ENCODE measurements around the gene PRPS1L1. TPM values are rescaled to one million over a fixed set of nuclear protein-coding genes. Genes with fewer than 3 reads are reported as not detected.

PRPS1L1 gene
- not detected in 3 replicates for polyA plus RNA-seq
- not detected for polyA plus RNA-seq (2011; ENCODE audit: low read depth)
- polyA plus RNA-seq (2011; cell fraction: cytosol; rRNA removed): not detected in 2 replicates
- polyA plus RNA-seq (2011; cell fraction: nucleus; rRNA removed): not detected in 2 replicates
- polyA plus RNA-seq (2012; ENCODE audit: low replicate concordance): not detected in 2 replicates
- polyA minus RNA-seq: not detected in 3 replicates
- polyA minus RNA-seq (2011; cell fraction: cytosol; rRNA and poly(A)+ RNA removed): not detected
- polyA minus RNA-seq (2011; cell fraction: nucleus; rRNA and poly(A)+ RNA removed): not detected in 2 replicates

DNA sequence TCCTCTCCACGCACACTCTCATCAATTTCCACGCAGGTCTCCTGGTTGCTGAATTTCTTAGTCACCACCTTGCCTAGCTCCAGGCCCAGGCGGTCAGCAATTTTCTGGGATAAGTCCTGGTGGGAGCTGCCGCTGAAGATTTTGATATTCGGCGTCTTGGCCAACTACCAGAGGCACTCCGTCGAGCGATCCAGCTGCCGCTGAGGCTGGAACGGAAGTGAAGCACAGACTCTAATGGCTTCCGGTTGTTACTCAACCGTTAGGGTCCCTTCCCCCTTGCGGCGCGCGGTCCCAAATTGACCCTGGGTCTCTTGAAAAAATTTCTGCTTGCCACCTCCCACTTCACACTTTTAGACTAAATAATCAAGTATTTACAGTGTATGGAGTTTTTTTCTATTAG is at the start of gene PRPS1L1:
TSS of gene PRPS1L1 (minus strand) at position 219 of the 400 bp plus-strand sequence.
- Histone ChIP-seq H3K9me3 (ENCODE audit: control insufficient read depth, low read depth, low read length) (no peaks in the 10 kb centered on the region), H3K9ac (ENCODE audit: control insufficient read depth, extremely low read depth, insufficient read depth, low read length) (no peak within 1 kb of the TSS)
- FAIRE-seq: no peak

DNA sequence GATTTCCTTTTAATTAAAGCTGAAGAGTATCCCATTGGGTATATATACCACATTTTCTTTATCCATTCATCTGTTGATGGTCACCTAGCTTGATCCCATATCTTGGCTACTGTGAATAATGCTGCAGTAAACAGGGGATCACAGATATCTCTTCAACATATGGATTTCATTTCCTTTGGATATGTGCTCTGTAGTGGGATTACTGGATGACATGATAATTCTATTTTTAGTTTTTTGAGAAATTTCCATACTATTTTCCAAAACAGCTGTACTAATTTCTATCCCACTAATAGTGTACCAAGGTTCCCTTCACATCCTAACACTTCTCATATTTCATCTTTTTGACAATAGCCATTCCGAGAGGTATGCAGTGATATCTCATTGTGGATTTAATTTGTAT is 48.8 kb upstream of the PRPS1L1 start:
- Histone ChIP-seq H3K4me3 (ENCODE audit: control insufficient read depth in 2 of 3, extremely low read depth in 1 of 3, insufficient read depth in 2 of 3, low read depth in 1 of 3, low read length in 3 of 3) (no peak overlapping the region), H3K9me3 (ENCODE audit: control insufficient read depth, low read depth, low read length) (no peaks in the 10 kb centered on the region), H3K36me3 (ENCODE audit: control insufficient read depth in 2 of 2, extremely low read depth in 1 of 2, insufficient read depth in 2 of 2, low read length in 2 of 2) (no peaks in the 10 kb centered on the region), H4K20me1 (ENCODE audit: control insufficient read depth, extremely low read depth, insufficient read depth, low read length) (no peaks in the 10 kb centered on the region), H3K9ac (ENCODE audit: control insufficient read depth, extremely low read depth, insufficient read depth, low read length) (no peak overlapping the region), H3K27ac (ENCODE audit: control insufficient read depth, insufficient read depth, low read length) (no peak overlapping the region), H3K4me1 (ENCODE audit: control insufficient read depth, extremely low read depth, insufficient read depth, low read length) (no peaks in the 10 kb centered on the region), H3K4me2 (ENCODE audit: control insufficient read depth, extremely low read depth, insufficient read depth, low read depth, low read length) (no peak overlapping the region), H2AFZ (ENCODE audit: control insufficient read depth, low read length) (no peak overlapping the region), H3K79me2 (ENCODE audit: control insufficient read depth, insufficient read depth, low read length) (no peaks in the 10 kb centered on the region), H3K27me3 (ENCODE audit: control insufficient read depth, extremely low read depth, insufficient read depth, low read length) (no peaks in the 10 kb centered on the region), H3K9me1 (ENCODE audit: control insufficient read depth, extremely low read depth, insufficient read depth, low read length) (no peaks in the 10 kb centered on the region)
- DNase-seq (ENCODE audit: low read depth, low spot score) (no peak), FAIRE-seq (no peak)
- dilution Hi-C loops (cut with MboI; ENCODE audit: extremely low pct_ligation_motif_present, low sequenced_read_pairs): no loop called here
- no peak for TF ChIP-seq EZH2 (IDR thresholded peaks at IDR 0.05; ENCODE audit: low read length)
- TF ChIP-seq, protein P1, sequence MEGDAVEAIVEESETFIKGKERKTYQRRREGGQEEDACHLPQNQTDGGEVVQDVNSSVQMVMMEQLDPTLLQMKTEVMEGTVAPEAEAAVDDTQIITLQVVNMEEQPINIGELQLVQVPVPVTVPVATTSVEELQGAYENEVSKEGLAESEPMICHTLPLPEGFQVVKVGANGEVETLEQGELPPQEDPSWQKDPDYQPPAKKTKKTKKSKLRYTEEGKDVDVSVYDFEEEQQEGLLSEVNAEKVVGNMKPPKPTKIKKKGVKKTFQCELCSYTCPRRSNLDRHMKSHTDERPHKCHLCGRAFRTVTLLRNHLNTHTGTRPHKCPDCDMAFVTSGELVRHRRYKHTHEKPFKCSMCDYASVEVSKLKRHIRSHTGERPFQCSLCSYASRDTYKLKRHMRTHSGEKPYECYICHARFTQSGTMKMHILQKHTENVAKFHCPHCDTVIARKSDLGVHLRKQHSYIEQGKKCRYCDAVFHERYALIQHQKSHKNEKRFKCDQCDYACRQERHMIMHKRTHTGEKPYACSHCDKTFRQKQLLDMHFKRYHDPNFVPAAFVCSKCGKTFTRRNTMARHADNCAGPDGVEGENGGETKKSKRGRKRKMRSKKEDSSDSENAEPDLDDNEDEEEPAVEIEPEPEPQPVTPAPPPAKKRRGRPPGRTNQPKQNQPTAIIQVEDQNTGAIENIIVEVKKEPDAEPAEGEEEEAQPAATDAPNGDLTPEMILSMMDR (optimal IDR thresholded peaks at IDR 0.05 in 1 of 3, IDR thresholded peaks at IDR 0.05 in 1 of 3, conservative IDR thresholded peaks at IDR 0.05 in 1 of 3; ENCODE audit: extremely low read depth in 1 of 3, insufficient read depth in 2 of 3, low read length in 3 of 3): no peak

More for the DNA sequence above, at the start of gene PRPS1L1:
- H3K4me3 ChIP-seq (ENCODE audit: control insufficient read depth in 2 of 3, extremely low read depth in 1 of 3, insufficient read depth in 2 of 3, low read depth in 1 of 3, low read length in 3 of 3): no peak within 1 kb of the TSS
- H3K4me2 ChIP-seq (ENCODE audit: control insufficient read depth, extremely low read depth, insufficient read depth, low read depth, low read length): no peak within 1 kb of the TSS
- no peaks in the 10 kb centered on the region for H3K36me3 ChIP-seq (ENCODE audit: control insufficient read depth in 2 of 2, extremely low read depth in 1 of 2, insufficient read depth in 2 of 2, low read length in 2 of 2)
- no peaks in the 10 kb centered on the region for H3K79me2 ChIP-seq (ENCODE audit: control insufficient read depth, insufficient read depth, low read length)
- no peak within 1 kb of the TSS for H2AFZ ChIP-seq (ENCODE audit: control insufficient read depth, low read length)
- no peaks in the 10 kb centered on the region for H4K20me1 ChIP-seq (ENCODE audit: control insufficient read depth, extremely low read depth, insufficient read depth, low read length)
- TF ChIP-seq, protein P1 (optimal IDR thresholded peaks at IDR 0.05 in 1 of 3, IDR thresholded peaks at IDR 0.05 in 1 of 3, conservative IDR thresholded peaks at IDR 0.05 in 1 of 3; ENCODE audit: extremely low read depth in 1 of 3, insufficient read depth in 2 of 3, low read length in 3 of 3): no peak
- TF ChIP-seq EZH2 (IDR thresholded peaks at IDR 0.05; ENCODE audit: low read length): no peak
- H3K27me3 ChIP-seq (ENCODE audit: control insufficient read depth, extremely low read depth, insufficient read depth, low read length): no peaks in the 10 kb centered on the region
- H3K27ac ChIP-seq (ENCODE audit: control insufficient read depth, insufficient read depth, low read length): no peak within 1 kb of the TSS
- H3K4me1 ChIP-seq (ENCODE audit: control insufficient read depth, extremely low read depth, insufficient read depth, low read length): no peaks in the 10 kb centered on the region
- H3K9me1 ChIP-seq (ENCODE audit: control insufficient read depth, extremely low read depth, insufficient read depth, low read length): no peaks in the 10 kb centered on the region
- DNase-seq (ENCODE audit: low read depth, low spot score): no peak
- dilution Hi-C loops (cut with MboI; ENCODE audit: extremely low pct_ligation_motif_present, low sequenced_read_pairs): no loop called here
